Iris pigment epithelial cell (primary cell): Measurements from ENCODE around the gene NSG2.

Source experiments
- DNase-seq: peaks from one replicate; pipeline ENCODE4 v3.0.0-alpha.2; 2011; ENCODE audit warnings: low read depth

Gene NSG2

GRCh38 chr5:174151599-174152181 lies 106.2 kb downstream of the NSG2 start:
- DNase-seq = no peak

GRCh38 chr5:174154559-174154958 lies 109.1 kb downstream of the NSG2 start:
- DNase-seq = no peak

DNA sequence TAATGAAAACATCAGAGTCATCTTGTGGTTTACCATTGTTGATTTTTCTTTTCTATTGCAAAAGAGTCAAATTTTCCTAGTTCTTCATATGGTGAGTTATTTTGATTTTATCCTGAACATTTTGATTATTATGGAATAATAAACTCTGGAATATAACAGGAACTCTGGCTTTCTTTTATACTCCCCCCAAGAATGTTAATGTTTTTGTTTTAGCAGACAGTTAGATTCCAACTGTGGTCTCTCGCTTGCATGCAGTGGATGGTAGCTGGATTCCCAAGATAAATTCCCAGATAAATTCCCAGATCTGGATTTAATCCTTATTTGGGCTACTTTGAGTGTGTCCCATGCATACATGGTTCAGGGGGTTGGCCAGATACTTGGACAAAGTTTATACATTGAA lies 109.8 kb downstream of the NSG2 start:
- DNase-seq = no peak

DNA sequence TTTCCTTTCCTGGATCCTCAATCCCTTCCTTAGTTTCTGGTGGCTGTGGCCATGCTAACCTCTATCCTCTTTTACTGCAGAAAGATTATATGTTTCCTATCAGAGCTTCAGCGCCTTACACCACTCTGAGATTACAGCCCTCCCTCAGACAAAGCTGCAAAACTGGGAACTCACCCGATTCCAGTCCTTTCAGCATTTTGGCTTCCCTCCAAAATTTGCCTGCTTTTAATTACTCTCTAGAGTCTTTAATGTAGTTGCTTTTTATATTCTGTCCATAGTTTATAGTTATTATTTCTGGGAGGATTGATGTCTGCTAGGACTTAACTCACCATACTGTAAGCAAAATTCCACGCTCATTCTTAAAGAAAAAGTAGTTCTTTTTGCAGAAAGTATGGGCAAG lies 110.2 kb downstream of the NSG2 start:
- no peak for DNase-seq

GRCh38 chr5:174157048-174157447 lies 111.5 kb downstream of the NSG2 start:
- no peak for DNase-seq
